Neural cell (in vitro differentiated cells): ENCODE data around the gene AMPD1. TPM values are rescaled to one million over a fixed set of nuclear protein-coding genes. Genes with fewer than 3 reads are reported as not detected.

Source experiments
- H2AFZ ChIP-seq: fragments of 200-600, 300-800 bp; sonication (generic), shearing (Covaris generic); 2 replicates; pipeline ENCODE4 v1.6.0; 2014; ENCODE audit warnings: low read depth, mild to moderate bottlenecking, antibody characterized with exemption, low read length, moderate library complexity
- H3F3A ChIP-seq: fragments of 200-600 bp; shearing (Covaris generic); 2 replicates; pipeline ENCODE4 v1.6.1; 2016; ENCODE audit warnings: mild to moderate bottlenecking, moderate library complexity, mixed read lengths, antibody characterized with exemption, low read length; ENCODE audit not compliant: insufficient read depth, poor library complexity, severe bottlenecking
- H3K27ac ChIP-seq: fragments of 200-600, 300-800 bp; sonication (generic), shearing (Covaris generic); 2 replicates; pipeline ENCODE4 v1.5.1; 2014; ENCODE audit warnings: mild to moderate bottlenecking, low read length, moderate library complexity
- H3K27me3 ChIP-seq: fragments of 300-800, 200-600 bp; sonication (generic), shearing (Covaris generic); 2 replicates; pipeline ENCODE4 v1.6.0; 2014; ENCODE audit warnings: mild to moderate bottlenecking, low read depth, low read length, moderate library complexity; ENCODE audit not compliant: insufficient read depth
- H3K36me3 ChIP-seq: fragments of 300-800, 200-600 bp; sonication (generic), shearing (Covaris generic); 2 replicates; pipeline ENCODE4 v1.5.1; 2014; ENCODE audit warnings: mild to moderate bottlenecking, antibody characterized with exemption, low read length, moderate library complexity; ENCODE audit not compliant: insufficient read depth
- H3K4me2 ChIP-seq: fragments of 300-800, 200-600 bp; sonication (generic), shearing (Covaris generic); 2 replicates; pipeline ENCODE4 v1.6.0; 2014; ENCODE audit warnings: mild to moderate bottlenecking, low read length
- H3K4me3 ChIP-seq: fragments of 300-800, 200-600 bp; sonication (generic), shearing (Covaris generic); 2 replicates; pipeline ENCODE4 v1.5.1; 2014; ENCODE audit warnings: mild to moderate bottlenecking, low read length, moderate library complexity
- H3K79me2 ChIP-seq: fragments of 200-600 bp; shearing (Covaris generic); replicated peaks from 2 replicates; pipeline ENCODE4 v1.6.0; 2014; ENCODE audit warnings: mild to moderate bottlenecking, low read length, moderate library complexity; ENCODE audit not compliant: insufficient read depth
- H3K9ac ChIP-seq: fragments of 300-800, 200-600 bp; sonication (generic), shearing (Covaris generic); 2 replicates; pipeline ENCODE4 v1.6.1; 2016; ENCODE audit warnings: mild to moderate bottlenecking, low read length, mixed read lengths
- H3K9me2 ChIP-seq: fragments of 200-600 bp; shearing (Covaris generic); 2 replicates; pipeline ENCODE4 v1.6.1; 2016; ENCODE audit warnings: mild to moderate bottlenecking, low read length, mixed read lengths; ENCODE audit not compliant: insufficient read depth
- H3K9me3 ChIP-seq: fragments of 200-600, 300-800 bp; sonication (generic), shearing (Covaris generic); 2 replicates; pipeline ENCODE4 v1.6.1; 2016; ENCODE audit warnings: mild to moderate bottlenecking, mixed run types, low read length, moderate library complexity, mixed read lengths
- H4K20me1 ChIP-seq: fragments of 200-600 bp; shearing (Covaris generic); 2 replicates; pipeline ENCODE4 v1.6.1; 2016; ENCODE audit warnings: mild to moderate bottlenecking, mixed run types; ENCODE audit not compliant: insufficient read depth
- EP300 ChIP-seq: fragments of 450-650 bp; conservative IDR thresholded peaks from 2 replicates; pipeline ENCODE4 v1.6.1; 2014; ENCODE audit warnings: antibody characterized with exemption, mild to moderate bottlenecking, moderate library complexity; ENCODE audit not compliant: poor library complexity, severe bottlenecking
- EZH2 ChIP-seq: fragments of 200-600, 300-800 bp; shearing (Covaris generic), sonication (generic); IDR thresholded peaks from 2 replicates; pipeline ENCODE4 v1.6.1; 2014; ENCODE audit warnings: antibody characterized with exemption, low read length, borderline replicate concordance, mild to moderate bottlenecking; ENCODE audit not compliant: insufficient read depth, poor library complexity, severe bottlenecking
- MXI1 ChIP-seq: fragments of 450-650 bp; conservative IDR thresholded peaks from 2 replicates; pipeline ENCODE4 v1.6.1; 2014; ENCODE audit warnings: antibody characterized with exemption, mild to moderate bottlenecking; ENCODE audit not compliant: poor library complexity, severe bottlenecking
- POLR2AphosphoS5 ChIP-seq: IDR thresholded peaks from 2 replicates; pipeline ENCODE4 v1.6.1; 2012
- RAD21 ChIP-seq: fragments of 450-650 bp; conservative IDR thresholded peaks from 2 replicates; pipeline ENCODE4 v1.6.1; 2014; ENCODE audit warnings: antibody characterized with exemption, mild to moderate bottlenecking, moderate library complexity
- SMC3 ChIP-seq: fragments of 450-650 bp; conservative IDR thresholded peaks from 2 replicates; pipeline ENCODE4 v1.6.1; 2014; ENCODE audit warnings: antibody characterized with exemption, mild to moderate bottlenecking, moderate library complexity; ENCODE audit not compliant: poor library complexity
- TAF1 ChIP-seq: IDR thresholded peaks from 2 replicates; pipeline ENCODE4 v1.6.1; 2012; ENCODE audit warnings: low read depth
- polyA minus RNA-seq: library from RNA; depleted of rRNA, polyadenylated mRNA; stranded (reverse); fragments of >200 nt; gene quantifications from 2 replicates; pipeline ENCODE4 v1.2.3, GENCODE V29; 2014
- polyA plus RNA-seq: library from polyadenylated mRNA; depleted of rRNA; stranded (reverse); fragments of >200 nt; gene quantifications from 2 replicates; pipeline ENCODE4 v1.2.3, GENCODE V29; 2014
- TF ChIP-seq, protein P1 (sequence below): IDR thresholded peaks from 2 replicates; pipeline ENCODE4 v1.6.1; 2012; ENCODE audit warnings: borderline replicate concordance
- TF ChIP-seq, protein P2 (sequence below): fragments of 450-650 bp; IDR thresholded peaks from 2 replicates; pipeline ENCODE4 v1.5.1; 2014; ENCODE audit warnings: antibody characterized with exemption, mild to moderate bottlenecking, moderate library complexity; ENCODE audit not compliant: poor library complexity, severe bottlenecking

The AMPD1 gene
- polyA plus RNA-seq (not detected in 2 replicates), polyA minus RNA-seq (not detected in 2 replicates)

GRCh38 chr1:114695430-114696058 lies at the start of gene AMPD1:
Gene AMPD1 (minus strand): TSS chr1:114695546. CDS start chr1:114695471, 75 bp downstream.
- Histone ChIP-seq H4K20me1 (no peaks in the 10 kb centered on the region), H2AFZ (no peak within 1 kb of the TSS), H3K79me2 (no peaks in the 10 kb centered on the region), H3K9ac (no peak within 1 kb of the TSS), H3K4me2 (no peak within 1 kb of the TSS), H3K36me3 (no peaks in the 10 kb centered on the region), H3K27ac (no peak within 1 kb of the TSS), H3K9me2 (no peaks in the 10 kb centered on the region), H3K27me3 (no peaks in the 10 kb centered on the region), H3F3A (no peaks in the 10 kb centered on the region), H3K9me3 (no peaks in the 10 kb centered on the region), H3K4me3 (no peak within 1 kb of the TSS)
- TF ChIP-seq TAF1 (no peak), SMC3 (no peak), POLR2AphosphoS5 (no peak), EZH2 (no peak), EP300 (no peak), RAD21 (no peak), MXI1 (no peak)
- TF ChIP-seq, protein P1, sequence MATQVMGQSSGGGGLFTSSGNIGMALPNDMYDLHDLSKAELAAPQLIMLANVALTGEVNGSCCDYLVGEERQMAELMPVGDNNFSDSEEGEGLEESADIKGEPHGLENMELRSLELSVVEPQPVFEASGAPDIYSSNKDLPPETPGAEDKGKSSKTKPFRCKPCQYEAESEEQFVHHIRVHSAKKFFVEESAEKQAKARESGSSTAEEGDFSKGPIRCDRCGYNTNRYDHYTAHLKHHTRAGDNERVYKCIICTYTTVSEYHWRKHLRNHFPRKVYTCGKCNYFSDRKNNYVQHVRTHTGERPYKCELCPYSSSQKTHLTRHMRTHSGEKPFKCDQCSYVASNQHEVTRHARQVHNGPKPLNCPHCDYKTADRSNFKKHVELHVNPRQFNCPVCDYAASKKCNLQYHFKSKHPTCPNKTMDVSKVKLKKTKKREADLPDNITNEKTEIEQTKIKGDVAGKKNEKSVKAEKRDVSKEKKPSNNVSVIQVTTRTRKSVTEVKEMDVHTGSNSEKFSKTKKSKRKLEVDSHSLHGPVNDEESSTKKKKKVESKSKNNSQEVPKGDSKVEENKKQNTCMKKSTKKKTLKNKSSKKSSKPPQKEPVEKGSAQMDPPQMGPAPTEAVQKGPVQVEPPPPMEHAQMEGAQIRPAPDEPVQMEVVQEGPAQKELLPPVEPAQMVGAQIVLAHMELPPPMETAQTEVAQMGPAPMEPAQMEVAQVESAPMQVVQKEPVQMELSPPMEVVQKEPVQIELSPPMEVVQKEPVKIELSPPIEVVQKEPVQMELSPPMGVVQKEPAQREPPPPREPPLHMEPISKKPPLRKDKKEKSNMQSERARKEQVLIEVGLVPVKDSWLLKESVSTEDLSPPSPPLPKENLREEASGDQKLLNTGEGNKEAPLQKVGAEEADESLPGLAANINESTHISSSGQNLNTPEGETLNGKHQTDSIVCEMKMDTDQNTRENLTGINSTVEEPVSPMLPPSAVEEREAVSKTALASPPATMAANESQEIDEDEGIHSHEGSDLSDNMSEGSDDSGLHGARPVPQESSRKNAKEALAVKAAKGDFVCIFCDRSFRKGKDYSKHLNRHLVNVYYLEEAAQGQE, result no peak
- TF ChIP-seq, protein P2, sequence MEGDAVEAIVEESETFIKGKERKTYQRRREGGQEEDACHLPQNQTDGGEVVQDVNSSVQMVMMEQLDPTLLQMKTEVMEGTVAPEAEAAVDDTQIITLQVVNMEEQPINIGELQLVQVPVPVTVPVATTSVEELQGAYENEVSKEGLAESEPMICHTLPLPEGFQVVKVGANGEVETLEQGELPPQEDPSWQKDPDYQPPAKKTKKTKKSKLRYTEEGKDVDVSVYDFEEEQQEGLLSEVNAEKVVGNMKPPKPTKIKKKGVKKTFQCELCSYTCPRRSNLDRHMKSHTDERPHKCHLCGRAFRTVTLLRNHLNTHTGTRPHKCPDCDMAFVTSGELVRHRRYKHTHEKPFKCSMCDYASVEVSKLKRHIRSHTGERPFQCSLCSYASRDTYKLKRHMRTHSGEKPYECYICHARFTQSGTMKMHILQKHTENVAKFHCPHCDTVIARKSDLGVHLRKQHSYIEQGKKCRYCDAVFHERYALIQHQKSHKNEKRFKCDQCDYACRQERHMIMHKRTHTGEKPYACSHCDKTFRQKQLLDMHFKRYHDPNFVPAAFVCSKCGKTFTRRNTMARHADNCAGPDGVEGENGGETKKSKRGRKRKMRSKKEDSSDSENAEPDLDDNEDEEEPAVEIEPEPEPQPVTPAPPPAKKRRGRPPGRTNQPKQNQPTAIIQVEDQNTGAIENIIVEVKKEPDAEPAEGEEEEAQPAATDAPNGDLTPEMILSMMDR, result no peak

DNA sequence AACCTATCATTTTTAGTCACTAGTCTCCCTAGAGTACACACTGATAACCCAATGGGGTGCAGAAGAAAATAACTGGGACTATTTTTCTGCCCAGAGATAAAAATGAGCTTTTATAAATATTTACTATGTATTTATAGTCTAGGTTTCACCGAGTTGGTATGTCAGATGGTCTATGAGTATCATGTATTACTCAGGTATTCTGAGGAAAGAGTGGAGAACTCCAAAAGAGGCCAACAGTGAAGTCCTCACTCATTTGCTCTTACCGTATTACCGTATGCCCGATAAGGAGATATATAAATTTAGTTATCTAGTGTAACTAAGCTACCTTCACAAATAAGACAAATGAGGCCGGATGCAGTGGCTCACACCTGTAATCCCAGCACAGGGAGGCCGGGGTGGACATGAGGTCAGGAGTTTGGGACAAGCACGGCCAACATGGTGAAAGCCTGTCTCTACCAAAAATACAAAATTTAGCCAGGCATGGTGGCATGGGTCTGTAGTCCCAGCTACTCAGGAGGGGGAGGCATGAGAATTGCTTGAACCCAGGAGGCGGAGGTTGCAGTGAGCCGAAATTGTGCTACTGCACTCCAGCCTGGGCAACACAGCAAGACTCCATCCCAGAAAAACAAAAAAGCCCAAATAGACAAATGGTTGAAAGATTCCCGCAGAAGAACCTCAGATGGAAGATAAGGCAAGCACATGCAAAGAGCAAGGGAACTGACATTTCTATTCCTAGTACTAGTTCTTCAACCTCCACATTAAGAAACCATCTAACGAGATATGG lies 46.8 kb upstream of the AMPD1 start:
- H3F3A ChIP-seq, result no peaks in the 10 kb centered on the region
- H2AFZ ChIP-seq, result no peak overlapping the region
- no peak overlapping the region for H3K4me2 ChIP-seq
- peaks cover 9% of the 10 kb centered on the region for H4K20me1 ChIP-seq
- no peak overlapping the region for H3K9ac ChIP-seq
- H3K4me3 ChIP-seq, result no peak overlapping the region
- TF ChIP-seq EP300 (no peak), MXI1 (no peak), POLR2AphosphoS5 (no peak), TAF1 (no peak), EZH2 (no peak), SMC3 (no peak), RAD21 (no peak)
- TF ChIP-seq, protein P2, result no peak
- TF ChIP-seq, protein P1, result no peak
- no peaks in the 10 kb centered on the region for H3K9me2 ChIP-seq
- H3K27ac ChIP-seq, result no peak overlapping the region
- peaks cover 4% of the 10 kb centered on the region for H3K36me3 ChIP-seq
- no peaks in the 10 kb centered on the region for H3K9me3 ChIP-seq
- peaks cover 95% of the 10 kb centered on the region for H3K79me2 ChIP-seq
- H3K27me3 ChIP-seq, result no peaks in the 10 kb centered on the region
